H9 (cell line): Measurements from ENCODE around the gene CDH13. TPM values are rescaled to one million over a fixed set of nuclear protein-coding genes. Genes with fewer than 3 reads are reported as not detected.

ENCODE experiments used
- DNase-seq: peaks from one replicate; pipeline ENCODE4 v3.0.0-alpha.2; 2017
- H2AFZ ChIP-seq: one replicate; pipeline ENCODE4 v1.6.1; 2013; ENCODE audit warnings: mild to moderate bottlenecking, low read length, control low read depth, moderate library complexity
- H2AK5ac ChIP-seq: 2 replicates; pipeline ENCODE4 v1.6.1; 2013; ENCODE audit warnings: low read length, control low read depth, mixed read lengths; ENCODE audit not compliant: insufficient read length
- H2BK120ac ChIP-seq: one replicate; pipeline ENCODE4 v1.6.1; 2013; ENCODE audit warnings: low read depth, mild to moderate bottlenecking, low read length, control low read depth, inconsistent platforms; ENCODE audit not compliant: poor library complexity, severe bottlenecking
- H2BK12ac ChIP-seq: 2 replicates; pipeline ENCODE4 v1.6.1; 2013; ENCODE audit warnings: low read length, control low read depth, mixed read lengths, low read depth; ENCODE audit not compliant: insufficient read length
- H2BK15ac ChIP-seq: 2 replicates; pipeline ENCODE4 v1.6.1; 2013; ENCODE audit warnings: low read depth, low read length, control low read depth
- H2BK20ac ChIP-seq: one replicate; pipeline ENCODE4 v1.6.1; 2013; ENCODE audit warnings: low read depth, mild to moderate bottlenecking, low read length, control low read depth, inconsistent platforms; ENCODE audit not compliant: poor library complexity, severe bottlenecking
- H2BK5ac ChIP-seq: 2 replicates; pipeline ENCODE4 v1.6.1; 2013; ENCODE audit warnings: low read length, control low read depth, mixed read lengths; ENCODE audit not compliant: insufficient read length
- H3K14ac ChIP-seq: 2 replicates; pipeline ENCODE4 v1.6.1; 2013; ENCODE audit warnings: low read length, control low read depth; ENCODE audit not compliant: insufficient read depth
- H3K18ac ChIP-seq: 2 replicates; pipeline ENCODE4 v1.6.1; 2013; ENCODE audit warnings: low read depth, mild to moderate bottlenecking, mixed read lengths, low read length, control low read depth; ENCODE audit not compliant: insufficient read length
- H3K23ac ChIP-seq: 2 replicates; pipeline ENCODE4 v1.6.1; 2013; ENCODE audit warnings: low read length, control low read depth, mixed read lengths, low read depth; ENCODE audit not compliant: insufficient read length
- H3K23me2 ChIP-seq: 2 replicates; pipeline ENCODE4 v1.6.1; 2013; ENCODE audit warnings: low read depth, mild to moderate bottlenecking, mixed read lengths, low read length, control low read depth; ENCODE audit not compliant: insufficient read length, poor library complexity, severe bottlenecking
- H3K27ac ChIP-seq: 2 replicates; pipeline ENCODE4 v1.5.1; 2013; ENCODE audit warnings: low read length, control low read depth, mixed read lengths, low read depth; ENCODE audit not compliant: insufficient read length
- H3K27me3 ChIP-seq: 2 replicates; pipeline ENCODE4 v1.6.1; 2013; ENCODE audit warnings: low read length, control low read depth, inconsistent platforms; ENCODE audit not compliant: insufficient read depth
- H3K4ac ChIP-seq: 2 replicates; pipeline ENCODE4 v1.6.1; 2013; ENCODE audit warnings: low read depth, mild to moderate bottlenecking, control low read depth, inconsistent platforms, low read length, moderate library complexity
- H3K4me1 ChIP-seq: 2 replicates; pipeline ENCODE4 v1.6.1; 2013; ENCODE audit warnings: low read length, control low read depth, inconsistent platforms; ENCODE audit not compliant: insufficient read depth
- H3K4me2 ChIP-seq: 2 replicates; pipeline ENCODE4 v1.6.1; 2013; ENCODE audit warnings: low read length, control low read depth, mixed read lengths; ENCODE audit not compliant: insufficient read length, insufficient read depth
- H3K56ac ChIP-seq: 2 replicates; pipeline ENCODE4 v1.6.1; 2013; ENCODE audit warnings: low read depth, mild to moderate bottlenecking, mixed read lengths, low read length, control low read depth; ENCODE audit not compliant: insufficient read length
- H3K79me1 ChIP-seq: 2 replicates; pipeline ENCODE4 v1.6.1; 2013; ENCODE audit warnings: low read depth, mild to moderate bottlenecking, moderate library complexity, low read length, control low read depth, inconsistent platforms; ENCODE audit not compliant: insufficient read depth, poor library complexity, severe bottlenecking
- H3K79me2 ChIP-seq: 2 replicates; pipeline ENCODE4 v1.6.1; 2013; ENCODE audit warnings: low read length, control low read depth, inconsistent platforms; ENCODE audit not compliant: insufficient read depth
- H3K9ac ChIP-seq: 2 replicates; pipeline ENCODE4 v1.6.1; 2013; ENCODE audit warnings: low read length, control low read depth, mixed read lengths; ENCODE audit not compliant: insufficient read length; ENCODE audit errors: extremely low read depth
- H3K9me3 ChIP-seq: one replicate; pipeline ENCODE4 v1.6.1; 2013; ENCODE audit warnings: low read depth, low read length, inconsistent platforms; ENCODE audit not compliant: control insufficient read depth
- H3T11ph ChIP-seq: one replicate; pipeline ENCODE4 v1.6.1; 2013; ENCODE audit warnings: mild to moderate bottlenecking, low read length, control low read depth, inconsistent platforms
- H4K20me1 ChIP-seq: one replicate; pipeline ENCODE4 v1.6.1; 2013; ENCODE audit not compliant: control insufficient read depth, insufficient read length, insufficient read depth
- H4K5ac ChIP-seq: 2 replicates; pipeline ENCODE4 v1.6.1; 2013; ENCODE audit warnings: low read depth, mild to moderate bottlenecking, mixed read lengths, low read length, control low read depth; ENCODE audit not compliant: insufficient read length
- H4K8ac ChIP-seq: replicated peaks from 2 replicates; pipeline ENCODE4 v1.6.1; 2013; ENCODE audit warnings: low read length, control low read depth, mixed read lengths, low read depth; ENCODE audit not compliant: insufficient read length
- H4K91ac ChIP-seq: 2 replicates; pipeline ENCODE4 v1.6.1; 2013; ENCODE audit warnings: low read depth, mild to moderate bottlenecking, moderate library complexity, mixed read lengths, low read length, control low read depth; ENCODE audit not compliant: insufficient read length
- H3K27ac Mint-ChIP-seq, 3 experiments: 2 replicates in 2 of 3; 3 replicates in 1 of 3; pipeline ENCODE4 v1.8.0; 2020 to 2021; ENCODE audit warnings: mixed read lengths in 3 of 3, mild to moderate bottlenecking in 1 of 3, moderate library complexity in 1 of 3
- H3K27me3 Mint-ChIP-seq: 2 replicates; pipeline ENCODE4 v1.8.0; 2021; ENCODE audit warnings: low read depth, mild to moderate bottlenecking, moderate library complexity, mixed read lengths
- H3K36me3 Mint-ChIP-seq, 3 experiments: 2 replicates in 2 of 3; 3 replicates in 1 of 3; pipeline ENCODE4 v1.8.0; 2020 to 2021; ENCODE audit warnings: low read depth in 3 of 3, mixed read lengths in 3 of 3; ENCODE audit not compliant: insufficient read depth in 1 of 3
- H3K4me1 Mint-ChIP-seq, 2 experiments: 2 replicates each; pipeline ENCODE4 v1.8.0; 2020; ENCODE audit warnings: mixed read lengths in 2 of 2
- H3K4me3 Mint-ChIP-seq, 2 experiments: 2 replicates in 1 of 2; 3 replicates in 1 of 2; pipeline ENCODE4 v1.8.0; 2020 to 2021; ENCODE audit warnings: mild to moderate bottlenecking in 2 of 2, mixed read lengths in 2 of 2, moderate library complexity in 1 of 2
- H3K9me3 Mint-ChIP-seq, 2 experiments: 2 replicates in 1 of 2; 3 replicates in 1 of 2; pipeline ENCODE4 v1.8.0; 2020; ENCODE audit warnings: mild to moderate bottlenecking in 2 of 2, mixed read lengths in 2 of 2, moderate library complexity in 1 of 2
- CTCF ChIP-seq: fragments of 200-600 bp; sonication (generic); conservative IDR thresholded peaks from 3 replicates; pipeline ENCODE4 v1.8.0; 2021; ENCODE audit warnings: antibody characterized with exemption, mild to moderate bottlenecking
- WGBS: extraction: QIAGEN DNeasy Blood & Tissue Kit; methylation state at CpG from one replicate; pipeline ENCODE4 v1.1.7; 2013; ENCODE audit warnings: missing lambda C conversion rate, low lambda C conversion rate, mixed read lengths; ENCODE audit not compliant: insufficient read length; ENCODE audit errors: extremely low coverage; 5-methylcytosine and 5-hydroxymethylcytosine counted together
- total RNA-seq: library from RNA; stranded (reverse); gene quantifications from 2 replicates; pipeline ENCODE4 v1.2.1, GENCODE V29; 2021

CDH13 gene
- total RNA-seq, 1 experiment from 2014 or later, result 1.5 TPM

- Histone ChIP-seq H4K91ac (no peak overlapping the region), H3K4me1 (no peaks in the 10 kb centered on the region), H2BK15ac (no peak overlapping the region), H3K14ac (no peak overlapping the region), H2AFZ (no peak overlapping the region), H3K4ac (no peak overlapping the region), H3K56ac (no peak overlapping the region), H4K20me1 (no peaks in the 10 kb centered on the region), H3K23ac (no peak overlapping the region), H3T11ph (no peak overlapping the region), H3K27me3 (no peaks in the 10 kb centered on the region), H3K9ac (no peak overlapping the region), H3K4me2 (no peak overlapping the region), H3K18ac (no peak overlapping the region), H2BK5ac (no peak overlapping the region), H2BK20ac (no peak overlapping the region), H3K79me1 (no peaks in the 10 kb centered on the region), H3K9me3 (no peaks in the 10 kb centered on the region), H2BK120ac (no peak overlapping the region), H3K27ac (no peak overlapping the region), H4K5ac (no peak overlapping the region), H3K23me2 (no peaks in the 10 kb centered on the region), H2AK5ac (no peak overlapping the region), H4K8ac (no peak overlapping the region), H2BK12ac (no peak overlapping the region), H3K79me2 (no peaks in the 10 kb centered on the region)
- TF ChIP-seq CTCF, result no peak
- no CpG with 5 or more reads among the region's 3 CpGs for WGBS
- Mint-ChIP-seq H3K27ac (no peak overlapping the region), H3K4me3 (no peak overlapping the region), H3K27me3 (peaks cover 7% of the 10 kb centered on the region), H3K4me1 (no peaks in the 10 kb centered on the region), H3K9me3 (no peaks in the 10 kb centered on the region; a peak in 1 of 5 replicates), H3K36me3 (no peaks in the 10 kb centered on the region)
- no peak for DNase-seq
These were observed 748.2 kb downstream of the CDH13 start for GRCh38 chr16:83374979-83375378.
